GM12892 (cell line): Measurements from ENCODE around the gene ASB18.

Source experiments
- POLR2A ChIP-seq: IDR thresholded peaks from 2 replicates; pipeline ENCODE4 v1.6.1; 2011; ENCODE audit warnings: low read depth, low read length, control low read depth
- POLR2AphosphoS5 ChIP-seq: IDR thresholded peaks from 2 replicates; pipeline ENCODE4 v1.6.1; 2011; ENCODE audit warnings: low read depth, low read length, control low read depth

GRCh38 chr2:236254674-236255073 lies 9.5 kb downstream of the ASB18 start:
- TF ChIP-seq POLR2A (no peak), POLR2AphosphoS5 (no peak)
